Measurements from ENCODE around the gene MRM3.
"Not testable (repeated sequence)": the region's sequence is repeated elsewhere in the genome, so short reads cannot be mapped to it uniquely, and the experiment has no call there.

Gene MRM3

GRCh38 chr17:781805-782731, at the start of gene MRM3, which contains the start of gene GLOD4:
TSS of gene MRM3 (plus strand) at chr17:782353. CDS start at chr17:782379, 26 bp downstream.
TSS of gene GLOD4 (minus strand) at chr17:782280. CDS start at chr17:782255, 25 bp downstream.
- no peak for TF ChIP-seq ZNF274 (IDR thresholded peaks at IDR 0.05; ENCODE audit: low read depth, low read length)

GRCh38 chr17:732902-733720, 49.0 kb upstream of the MRM3 start:
- H3K4me3 ChIP-seq (ENCODE audit: low read length), result peak overlapping the region; percentile 63

More at GRCh38 chr17:781805-782731, at the start of gene MRM3, which contains the start of gene GLOD4:
- H3K4me3 ChIP-seq (ENCODE audit: low read length), result peak within 1 kb of the TSS; percentile 99

GRCh38 chr17:733743-734142, 48.4 kb upstream of the MRM3 start:
- H3K4me3 ChIP-seq (ENCODE audit: low read length), result peak overlapping the region; percentile 63
- TF ChIP-seq ZNF274 (IDR thresholded peaks at IDR 0.05; ENCODE audit: low read depth, low read length), result no peak

More at GRCh38 chr17:732902-733720, 49.0 kb upstream of the MRM3 start:
- TF ChIP-seq ZNF274 (IDR thresholded peaks at IDR 0.05; ENCODE audit: low read depth, low read length), result no peak

- H3K4me3 ChIP-seq (ENCODE audit: low read length), result no peak overlapping the region
- TF ChIP-seq ZNF274 (IDR thresholded peaks at IDR 0.05; ENCODE audit: low read depth, low read length), result no peak
Observed at GRCh38 chr17:737561-738113, 44.5 kb upstream of the MRM3 start.

- no peak for TF ChIP-seq ZNF274 (IDR thresholded peaks at IDR 0.05; ENCODE audit: low read depth, low read length)
- no peak overlapping the region; the same call in 1 of the 2 replicates for H3K4me3 ChIP-seq (ENCODE audit: low read length)
Observed at GRCh38 chr17:740240-741017, 41.7 kb upstream of the MRM3 start.

GRCh38 chr17:742147-742793, 39.9 kb upstream of the MRM3 start:
- no peak for TF ChIP-seq ZNF274 (IDR thresholded peaks at IDR 0.05; ENCODE audit: low read depth, low read length)
- no peak overlapping the region for H3K4me3 ChIP-seq (ENCODE audit: low read length)

GRCh38 chr17:743139-743538, 39.0 kb upstream of the MRM3 start:
- H3K4me3 ChIP-seq (ENCODE audit: low read length), result no peak overlapping the region
- no peak for TF ChIP-seq ZNF274 (IDR thresholded peaks at IDR 0.05; ENCODE audit: low read depth, low read length)

- no peak for TF ChIP-seq ZNF274 (IDR thresholded peaks at IDR 0.05; ENCODE audit: low read depth, low read length)
- H3K4me3 ChIP-seq (ENCODE audit: low read length), result no peak overlapping the region
Observed at GRCh38 chr17:744937-745336, 37.2 kb upstream of the MRM3 start.

GRCh38 chr17:745406-745805, 36.7 kb upstream of the MRM3 start:
- TF ChIP-seq ZNF274 (IDR thresholded peaks at IDR 0.05; ENCODE audit: low read depth, low read length), result no peak
- H3K4me3 ChIP-seq (ENCODE audit: low read length), result no peak overlapping the region

- TF ChIP-seq ZNF274 (IDR thresholded peaks at IDR 0.05; ENCODE audit: low read depth, low read length), result no peak
- H3K4me3 ChIP-seq (ENCODE audit: low read length), result no peak overlapping the region
Observed at GRCh38 chr17:746181-746580, 36.0 kb upstream of the MRM3 start.

- no peak overlapping the region for H3K4me3 ChIP-seq (ENCODE audit: low read length)
- no peak for TF ChIP-seq ZNF274 (IDR thresholded peaks at IDR 0.05; ENCODE audit: low read depth, low read length)
Observed at GRCh38 chr17:746783-747629, 35.1 kb upstream of the MRM3 start.

- H3K4me3 ChIP-seq (ENCODE audit: low read length), result not testable (repeated sequence)
Observed at GRCh38 chr17:748604-749003, 33.5 kb upstream of the MRM3 start.

GRCh38 chr17:749359-749758, 32.8 kb upstream of the MRM3 start:
- H3K4me3 ChIP-seq (ENCODE audit: low read length), result not testable (repeated sequence)

All from GM08714 (cell line).